ENCODE measurements around the gene FBXW9.

FBXW9 gene

GRCh38 chr19:12723641-12724426 is 27.4 kb upstream of the FBXW9 start, which contains the start of gene TNPO2 (continued):
- TF ChIP-seq ZNF280C (tag by site-specific recombination; IDR thresholded peaks at IDR 0.05) (no peak), ZBTB21 (tag by site-specific recombination; IDR thresholded peaks at IDR 0.05) (no peak), ZSCAN4 (tag by site-specific recombination; IDR thresholded peaks at IDR 0.05) (no peak), ZBTB20 (tag by site-specific recombination; IDR thresholded peaks at IDR 0.05) (peak; percentile 67), ZNF214 (tag by site-specific recombination; IDR thresholded peaks at IDR 0.05; ENCODE audit: borderline replicate concordance) (no peak), INSM2 (tag by site-specific recombination; IDR thresholded peaks at IDR 0.05) (no peak), ZNF513 (tag by site-specific recombination; IDR thresholded peaks at IDR 0.05) (no peak), ZNF362 (tag by site-specific recombination; IDR thresholded peaks at IDR 0.05) (no peak), ZNF404 (tag by site-specific recombination; IDR thresholded peaks at IDR 0.05) (no peak), ZNF324 (tag by site-specific recombination; IDR thresholded peaks at IDR 0.05) (0 out of 2 replicates have a peak, but pooled peaks have one; percentile 45), ZBTB8A (tag by site-specific recombination; IDR thresholded peaks at IDR 0.05) (no peak), ZNF600 (tag by site-specific recombination; IDR thresholded peaks at IDR 0.05) (0 out of 2 replicates have a peak, but pooled peaks have one; percentile 53), MYNN (tag by site-specific recombination; IDR thresholded peaks at IDR 0.05; ENCODE audit: borderline replicate concordance) (no peak), ZBTB48 (tag by site-specific recombination; IDR thresholded peaks at IDR 0.05) (0 out of 2 replicates have a peak, but pooled peaks have one; percentile 19), ZNF169 (tag by site-specific recombination; IDR thresholded peaks at IDR 0.05) (no peak), ZNF561 (tag by site-specific recombination; IDR thresholded peaks at IDR 0.05; ENCODE audit: borderline replicate concordance) (no peak), PRDM10 (tag by site-specific recombination; IDR thresholded peaks at IDR 0.05) (peak; percentile 81), CTCF (tag by site-specific recombination; IDR thresholded peaks at IDR 0.05) (no peak), ZNF658 (tag by site-specific recombination; IDR thresholded peaks at IDR 0.05) (no peak), SP3 (tag by site-specific recombination; IDR thresholded peaks at IDR 0.05) (peak; percentile 49; the same call in 1 of the 2 replicates), ZNF521 (tag by site-specific recombination; IDR thresholded peaks at IDR 0.05) (no peak), ZNF76 (tag by site-specific recombination; IDR thresholded peaks at IDR 0.05; ENCODE audit: borderline replicate concordance, low read depth) (peak; percentile 93), ZNF792 (tag by site-specific recombination; IDR thresholded peaks at IDR 0.05) (no peak), ZNF639 (tag by site-specific recombination; IDR thresholded peaks at IDR 0.05) (no peak)
